ENCODE results near the gene CTSA.

DNA sequence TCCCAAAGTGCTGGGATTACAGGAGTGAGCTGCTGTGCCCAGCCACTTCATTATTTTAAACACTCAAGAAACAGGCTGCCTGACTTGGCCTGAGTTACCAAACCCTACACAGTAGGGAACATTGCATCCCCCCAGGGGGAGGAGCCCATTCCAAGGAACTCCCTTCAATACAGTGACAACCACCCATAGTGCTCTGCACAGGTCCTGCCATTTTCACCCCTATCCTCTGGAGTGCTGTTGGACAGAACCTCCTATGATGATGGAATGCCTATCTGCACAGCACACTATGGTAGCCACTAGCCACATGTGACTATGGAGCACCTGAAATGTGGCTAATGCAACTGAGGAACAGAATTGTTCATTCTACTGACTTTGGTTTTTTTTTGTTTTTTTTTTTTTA, 45.7 kb upstream of the CTSA start:
- TF ChIP-seq POLR2A (IDR thresholded peaks at IDR 0.05) = no peak
- TF ChIP-seq, protein P1, sequence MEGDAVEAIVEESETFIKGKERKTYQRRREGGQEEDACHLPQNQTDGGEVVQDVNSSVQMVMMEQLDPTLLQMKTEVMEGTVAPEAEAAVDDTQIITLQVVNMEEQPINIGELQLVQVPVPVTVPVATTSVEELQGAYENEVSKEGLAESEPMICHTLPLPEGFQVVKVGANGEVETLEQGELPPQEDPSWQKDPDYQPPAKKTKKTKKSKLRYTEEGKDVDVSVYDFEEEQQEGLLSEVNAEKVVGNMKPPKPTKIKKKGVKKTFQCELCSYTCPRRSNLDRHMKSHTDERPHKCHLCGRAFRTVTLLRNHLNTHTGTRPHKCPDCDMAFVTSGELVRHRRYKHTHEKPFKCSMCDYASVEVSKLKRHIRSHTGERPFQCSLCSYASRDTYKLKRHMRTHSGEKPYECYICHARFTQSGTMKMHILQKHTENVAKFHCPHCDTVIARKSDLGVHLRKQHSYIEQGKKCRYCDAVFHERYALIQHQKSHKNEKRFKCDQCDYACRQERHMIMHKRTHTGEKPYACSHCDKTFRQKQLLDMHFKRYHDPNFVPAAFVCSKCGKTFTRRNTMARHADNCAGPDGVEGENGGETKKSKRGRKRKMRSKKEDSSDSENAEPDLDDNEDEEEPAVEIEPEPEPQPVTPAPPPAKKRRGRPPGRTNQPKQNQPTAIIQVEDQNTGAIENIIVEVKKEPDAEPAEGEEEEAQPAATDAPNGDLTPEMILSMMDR (IDR thresholded peaks at IDR 0.05) = no peak
